Breast epithelium (tissue), 3 donors: ENCODE results near the gene SLITRK5.

Experiments
- CTCF ChIP-seq, 3 donors: fragments of 450-650 bp; IDR thresholded peaks; one replicate each; pipeline ENCODE4 v1.5.1; 2016 to 2017; ENCODE audit warnings: antibody characterized with exemption in 3 of 3, mild to moderate bottlenecking in 3 of 3, moderate library complexity in 3 of 3
- POLR2A ChIP-seq: fragments of 450-650 bp; IDR thresholded peaks from one replicate; pipeline ENCODE4 v1.6.1; 2016; ENCODE audit warnings: antibody characterized with exemption, mild to moderate bottlenecking, moderate library complexity

GRCh38 chr13:87667686-87668085, 3.5 kb upstream of the SLITRK5 start:
- TF ChIP-seq CTCF (IDR thresholded peaks at IDR 0.05) (no peak), POLR2A (no peak)
